Bladder microvascular endothelial cell (primary cell): Measurements from ENCODE around the gene SLX1B. TPM values are rescaled to one million over a fixed set of nuclear protein-coding genes. Genes with fewer than 3 reads are reported as not detected.

Experiments
- total RNA-seq: library from RNA; depleted of rRNA; stranded (reverse); fragments of >200 nt; gene quantifications from 2 replicates; pipeline ENCODE4 v1.2.3, GENCODE V29; 2014

Gene SLX1B
- 6.5 and 6.6 TPM in 2 replicates for total RNA-seq

GRCh38 chr16:29454269-29454668 lies at the start of gene SLX1B, which contains the start of gene BOLA2:
SLX1B (plus strand) TSS chr16:29454533.
BOLA2 (minus strand) TSS chr16:29454351; CDS start chr16:29454253, 98 bp downstream.

GRCh38 chr16:29459706-29460646 lies 5.6 kb downstream of the SLX1B start, which contains the start of gene SULT1A4:
SULT1A4 (plus strand) TSS chr16:29459913; CDS start chr16:29461386, 1,473 bp downstream.

GRCh38 chr16:29506308-29506707 lies 52.0 kb downstream of the SLX1B start, which contains the start of gene NPIPB12:
NPIPB12 (minus strand) TSS chr16:29506408.

Other genes with a start within 250 kb of the SLX1B start
- 0.49 and 0.82 TPM in 2 replicates for gene NPIPB11, start 47.8 kb upstream of the SLX1B start, total RNA-seq
- 42.7 and 50.7 TPM in 2 replicates for gene BOLA2, start 182 bp upstream of the SLX1B start, total RNA-seq
- 12.6 and 17.3 TPM in 2 replicates for gene SULT1A4, start 5.4 kb downstream of the SLX1B start, total RNA-seq
- gene NPIPB12, start 51.9 kb downstream of the SLX1B start, total RNA-seq = 16.7 and 82.9 TPM in 2 replicates
- gene SPN, start 208.7 kb downstream of the SLX1B start, total RNA-seq = not detected in 2 replicates
- 0.81 TPM in 1 of 2 replicates, not detected in the other for gene QPRT, start 224.6 kb downstream of the SLX1B start, total RNA-seq